Frontal cortex (tissue), 4 donors: Measurements from ENCODE around the gene MOB4. TPM values are rescaled to one million over a fixed set of nuclear protein-coding genes. Genes with fewer than 3 reads are reported as not detected.
A peak's percentile ranks its signal among the peaks of the same experiment; 100 is the strongest.
"Not testable (repeated sequence)": the region's sequence is repeated elsewhere in the genome, so short reads cannot be mapped to it uniquely, and the experiment has no call there.

Source experiments
- DNase-seq, 2 donors: peaks; one replicate each; pipeline ENCODE4 v3.0.0; 2012; ENCODE audit warnings: low spot score in 2 of 2
- FAIRE-seq: peaks from 2 replicates; lab custom pipeline; 2012; peaks lifted over from hg19 to GRCh38; lab: Jason Lieb, UNC
- total RNA-seq: library from RNA; depleted of rRNA; stranded (reverse); fragments of >200 nt; gene quantifications from one replicate; pipeline ENCODE4 v1.2.3, GENCODE V29; 2014
- donor health status: control.
- donor health status: control.
- donor health status: control.

The MOB4 gene
- 88.9 TPM for total RNA-seq

DNA sequence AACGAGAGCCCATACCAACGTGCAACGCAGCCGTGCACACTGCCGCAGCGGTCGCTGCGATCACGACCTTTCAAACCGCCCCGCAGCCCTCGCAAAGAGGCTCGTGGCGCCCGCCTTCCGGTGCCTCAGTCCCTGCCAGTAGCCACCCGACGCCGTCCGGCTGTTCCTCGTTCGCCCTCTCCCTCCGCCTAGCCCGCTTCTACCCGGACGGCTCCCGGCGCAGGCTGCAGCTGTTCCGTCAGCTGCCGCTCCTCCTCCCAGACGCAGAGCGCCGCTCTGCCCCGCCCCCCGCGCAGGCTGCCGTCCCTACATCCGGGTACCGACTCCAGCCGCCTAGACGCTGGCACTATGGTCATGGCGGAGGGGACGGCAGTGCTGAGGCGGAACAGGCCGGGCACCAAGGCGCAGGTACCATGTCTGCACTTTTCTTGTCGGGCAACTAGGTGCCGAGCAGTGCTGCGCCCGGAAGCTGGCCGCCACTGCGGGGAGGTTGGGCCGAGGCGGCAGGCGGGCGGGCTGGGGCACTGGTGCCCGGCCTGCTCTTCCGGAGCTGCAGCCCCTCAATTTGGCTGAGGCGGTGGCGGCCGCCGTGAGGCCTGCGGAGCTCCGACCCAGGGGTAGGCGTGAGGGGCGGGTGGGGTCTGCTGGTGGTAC, at the start of gene MOB4:
MOB4 (plus strand) TSS at position 328 of the 654 bp plus-strand sequence; CDS start at position 349, 21 bp downstream.
- FAIRE-seq (no peak), DNase-seq (peak; percentile 93 to 94)

DNA sequence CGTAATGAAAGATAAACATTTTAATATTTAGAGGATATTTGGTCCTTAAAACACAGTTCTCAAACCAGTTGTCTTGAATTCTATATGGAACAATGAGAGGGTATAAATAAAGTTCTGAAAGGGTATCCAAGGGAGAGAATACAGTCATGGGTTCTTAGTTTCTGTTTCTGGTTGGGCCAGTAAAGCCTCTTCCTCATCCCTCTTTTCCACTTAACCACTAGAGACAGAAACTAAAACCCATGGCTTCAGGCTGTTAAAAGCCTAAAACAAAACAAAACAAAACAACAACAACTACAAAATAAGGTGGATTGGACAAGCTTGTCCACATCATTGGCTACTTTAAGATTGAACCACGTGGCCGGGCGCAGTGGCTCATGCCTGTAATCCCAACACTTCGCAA, 43.7 kb upstream of the MOB4 start:
- FAIRE-seq (no peak), DNase-seq (no peak)

DNA sequence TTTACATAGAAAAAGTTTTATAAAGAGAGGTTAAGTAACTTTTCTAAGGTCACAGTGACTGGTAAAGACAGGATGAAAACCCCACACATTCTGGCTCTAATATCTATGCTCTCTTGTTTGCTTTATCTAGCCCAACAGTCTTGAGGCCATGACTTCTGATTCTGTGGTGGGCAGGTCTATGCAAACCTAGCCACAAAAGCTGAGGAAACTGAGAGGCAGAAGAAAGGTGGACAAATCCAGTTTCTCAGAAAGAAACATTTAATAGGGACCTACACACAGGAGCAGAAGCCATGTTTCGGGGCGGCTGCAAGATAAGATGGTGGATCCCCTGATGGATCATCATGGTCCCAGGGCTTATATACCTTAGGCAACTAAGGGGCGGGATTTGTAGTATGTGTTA, 38.1 kb upstream of the MOB4 start:
- DNase-seq (no peak), FAIRE-seq (no peak)

DNA sequence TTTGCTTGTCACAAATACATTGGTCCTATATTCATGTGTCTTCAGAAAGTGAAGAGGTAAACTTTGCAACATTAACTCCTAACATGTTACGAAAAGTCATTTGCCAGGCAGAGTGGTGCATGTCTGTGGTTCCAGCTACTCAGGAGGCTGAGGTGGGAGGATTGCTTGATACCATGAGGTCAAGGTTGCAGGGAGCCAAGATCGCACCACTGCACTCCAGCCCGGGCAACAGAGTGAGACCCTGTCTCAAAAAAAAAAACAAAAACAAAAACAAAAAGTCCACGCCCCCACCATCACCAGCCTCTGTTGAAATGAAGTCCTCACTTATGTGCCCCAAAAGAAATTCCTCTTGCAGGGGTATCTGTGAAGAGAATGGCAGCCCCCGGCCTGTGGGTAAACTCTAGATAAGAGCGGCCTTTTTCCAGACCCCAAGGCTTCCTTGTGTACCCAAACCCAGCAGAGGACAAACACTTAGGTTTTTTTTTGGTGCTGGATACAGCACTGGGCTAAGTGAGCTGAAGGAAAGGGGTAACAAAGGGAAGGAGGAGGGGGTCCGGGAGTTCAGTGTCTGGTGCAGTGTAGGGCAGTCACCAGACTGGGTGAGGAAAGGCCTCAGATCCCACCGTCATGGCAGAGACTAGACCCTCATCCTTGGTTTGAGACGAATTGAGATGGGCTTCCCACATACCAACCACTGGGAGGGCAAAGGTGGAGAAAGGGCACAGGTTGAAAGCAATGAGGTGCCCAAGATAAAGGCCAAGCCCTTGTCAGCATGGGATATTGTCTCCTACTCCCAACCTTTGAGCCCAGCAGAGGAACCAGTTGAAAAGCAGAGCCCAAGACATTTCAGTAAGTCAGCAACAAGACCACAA, 35.5 kb upstream of the MOB4 start:
- DNase-seq, result no peak
- no peak for FAIRE-seq

DNA sequence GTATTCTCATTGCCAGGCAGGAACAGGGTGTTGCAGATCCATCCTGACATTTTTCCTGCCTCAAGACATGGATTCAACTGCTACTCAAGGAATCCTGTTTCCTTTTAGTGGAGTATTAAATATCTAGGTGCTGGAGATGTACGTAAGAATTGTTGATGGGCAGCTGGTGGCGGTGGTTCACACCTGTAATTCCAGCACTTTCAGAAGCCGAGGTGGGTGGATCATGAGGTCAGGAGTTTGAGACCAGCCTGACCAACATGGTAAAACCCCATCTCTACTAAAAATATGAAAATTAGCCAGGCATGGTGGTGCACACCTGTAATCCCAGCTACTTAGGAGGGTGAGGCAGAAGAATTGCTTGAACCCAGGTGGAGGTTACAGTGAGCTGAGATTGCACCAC, 31.6 kb upstream of the MOB4 start:
- not testable (repeated sequence) for FAIRE-seq, DNase-seq

DNA sequence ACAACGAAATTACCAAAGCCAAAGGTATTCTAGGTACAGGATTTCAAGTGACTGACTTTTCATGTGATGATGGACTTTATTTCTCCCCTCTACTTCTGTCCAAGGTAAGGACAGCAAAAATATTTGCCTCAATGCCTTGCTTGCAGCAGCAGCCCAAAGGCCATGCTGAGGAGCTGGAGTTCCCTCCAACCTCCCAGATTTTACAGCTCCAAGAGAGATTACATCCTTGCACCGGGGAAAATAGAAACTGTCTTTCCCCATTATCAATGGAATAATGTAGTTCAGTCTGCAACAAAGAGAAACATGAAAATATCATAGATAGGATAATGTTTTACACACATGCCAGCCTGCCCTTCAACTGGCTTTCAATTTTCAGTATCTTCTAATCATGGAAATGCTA, 29.7 kb upstream of the MOB4 start:
- DNase-seq (no peak), FAIRE-seq (no peak)

DNA sequence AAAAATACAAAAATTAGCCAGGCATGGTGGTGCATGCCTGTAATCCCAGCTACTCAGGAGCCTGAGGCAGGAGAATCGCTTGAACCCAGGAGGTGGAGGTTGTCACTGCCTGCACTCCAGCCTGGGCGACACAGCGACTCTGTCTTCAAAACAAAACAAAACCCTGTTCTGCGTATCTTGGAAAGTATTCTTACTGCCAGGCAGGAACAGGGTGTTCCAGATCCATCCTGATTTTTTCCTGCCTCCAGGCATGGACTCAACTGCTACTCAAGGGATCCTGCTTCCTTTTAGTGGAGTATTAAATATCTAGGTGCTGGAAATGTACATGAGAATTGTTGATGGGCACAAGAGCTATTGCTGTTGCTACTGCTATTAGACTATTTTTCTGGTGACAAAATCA, 28.5 kb upstream of the MOB4 start:
- FAIRE-seq (no peak), DNase-seq (no peak)

DNA sequence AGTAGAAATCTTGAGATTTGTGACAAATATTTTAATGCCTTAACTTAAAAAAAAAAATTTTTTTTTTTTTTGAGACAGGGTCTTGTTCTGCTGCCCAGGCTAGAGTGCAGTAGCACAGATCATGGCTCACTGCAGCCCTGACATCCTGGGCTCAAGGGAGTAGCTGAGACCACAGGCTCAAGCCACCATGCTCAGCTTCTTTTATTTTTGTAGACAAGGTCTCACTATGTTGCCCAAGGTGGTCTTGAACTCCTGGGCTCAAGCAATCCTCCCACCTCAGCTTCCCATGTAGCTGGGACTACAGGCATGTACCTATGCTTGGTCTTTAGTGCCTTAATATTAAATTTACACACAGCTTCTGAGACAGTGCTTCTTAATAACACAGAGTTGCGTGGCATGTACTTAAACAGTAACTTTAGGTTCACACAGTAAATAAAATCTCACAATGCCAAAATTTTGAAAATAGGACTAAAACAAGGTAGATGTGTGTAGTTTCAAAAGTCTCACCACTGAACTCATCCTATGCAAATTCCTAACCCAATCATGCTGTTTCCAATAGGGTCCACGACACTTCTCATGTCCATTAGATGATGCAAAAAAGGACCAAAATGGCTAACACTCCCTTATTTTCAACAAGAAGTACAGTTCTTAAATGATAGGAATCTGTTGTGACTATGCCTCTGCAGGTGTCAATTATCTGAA, 20.3 kb upstream of the MOB4 start:
- no peak for DNase-seq
- no peak for FAIRE-seq

DNA sequence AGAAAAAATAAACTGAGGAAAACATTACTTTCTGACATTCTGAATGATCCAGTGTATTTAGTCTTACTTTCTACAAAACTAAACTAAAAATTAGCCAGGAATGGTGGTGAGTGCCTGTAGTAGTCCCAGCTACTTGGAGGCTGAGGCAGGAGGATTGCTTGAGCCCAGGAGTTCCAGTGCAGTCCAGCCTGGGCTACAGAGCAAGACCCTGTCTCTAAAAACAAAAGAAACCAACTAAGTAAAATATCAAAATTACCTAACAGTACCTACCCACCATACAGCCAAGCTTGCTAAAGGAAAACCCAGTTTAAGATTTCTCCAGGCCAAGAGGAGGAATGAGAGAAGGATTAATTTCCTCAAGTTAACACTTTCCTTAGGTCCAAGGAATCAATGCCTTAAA, 19.2 kb upstream of the MOB4 start:
- FAIRE-seq (no peak), DNase-seq (no peak)

DNA sequence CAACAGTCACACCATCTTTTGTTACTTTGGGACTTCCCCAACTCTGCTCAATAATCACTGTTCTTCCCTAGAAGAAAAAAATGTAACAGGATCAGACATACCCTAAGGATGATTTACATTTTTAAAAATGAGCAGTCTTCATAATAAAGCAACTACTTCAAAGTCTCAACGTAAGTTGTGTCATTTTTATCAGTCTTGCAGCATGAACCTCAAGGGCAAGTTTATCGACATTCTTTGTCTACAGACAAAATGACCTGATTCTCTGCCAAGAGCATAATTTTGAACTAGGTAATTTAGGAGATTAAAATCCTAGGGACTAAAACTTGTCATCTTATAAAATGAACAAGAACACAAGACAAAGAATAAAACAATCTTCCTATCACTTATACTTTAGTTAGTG, 18.5 kb upstream of the MOB4 start:
- DNase-seq (no peak), FAIRE-seq (no peak)

DNA sequence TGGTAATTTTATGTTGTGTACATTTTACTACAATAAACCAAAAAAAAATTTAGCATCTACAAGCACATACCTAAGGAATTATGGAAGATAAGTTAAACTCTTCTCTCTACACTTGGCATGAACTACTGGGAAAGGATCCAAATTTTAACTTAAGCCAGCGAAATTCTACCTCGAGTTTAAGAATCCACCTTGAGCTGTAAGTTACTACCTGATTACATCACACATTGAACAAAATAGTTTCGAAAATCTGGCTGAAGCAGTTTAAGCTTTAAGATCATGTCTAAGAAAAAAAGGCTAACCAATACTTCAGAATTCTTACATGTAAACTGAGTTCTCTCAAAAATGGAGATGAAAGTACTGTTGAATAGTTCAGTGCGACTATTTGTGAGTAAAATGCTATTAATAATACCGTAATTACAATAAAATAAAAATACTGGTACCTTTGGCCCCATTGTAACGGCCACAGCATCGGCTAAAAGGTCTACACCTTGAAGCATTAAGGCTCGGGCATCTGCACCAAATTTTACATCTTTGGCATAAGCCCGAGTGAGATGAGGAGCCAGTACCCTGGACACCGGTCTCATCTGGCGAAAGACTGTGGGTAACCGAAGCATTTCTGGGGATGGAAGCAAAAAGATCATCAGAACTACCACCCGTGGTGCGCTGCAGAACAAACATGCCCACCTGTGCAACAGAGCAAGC, 17.5 kb upstream of the MOB4 start:
- DNase-seq (no peak), FAIRE-seq (no peak)

DNA sequence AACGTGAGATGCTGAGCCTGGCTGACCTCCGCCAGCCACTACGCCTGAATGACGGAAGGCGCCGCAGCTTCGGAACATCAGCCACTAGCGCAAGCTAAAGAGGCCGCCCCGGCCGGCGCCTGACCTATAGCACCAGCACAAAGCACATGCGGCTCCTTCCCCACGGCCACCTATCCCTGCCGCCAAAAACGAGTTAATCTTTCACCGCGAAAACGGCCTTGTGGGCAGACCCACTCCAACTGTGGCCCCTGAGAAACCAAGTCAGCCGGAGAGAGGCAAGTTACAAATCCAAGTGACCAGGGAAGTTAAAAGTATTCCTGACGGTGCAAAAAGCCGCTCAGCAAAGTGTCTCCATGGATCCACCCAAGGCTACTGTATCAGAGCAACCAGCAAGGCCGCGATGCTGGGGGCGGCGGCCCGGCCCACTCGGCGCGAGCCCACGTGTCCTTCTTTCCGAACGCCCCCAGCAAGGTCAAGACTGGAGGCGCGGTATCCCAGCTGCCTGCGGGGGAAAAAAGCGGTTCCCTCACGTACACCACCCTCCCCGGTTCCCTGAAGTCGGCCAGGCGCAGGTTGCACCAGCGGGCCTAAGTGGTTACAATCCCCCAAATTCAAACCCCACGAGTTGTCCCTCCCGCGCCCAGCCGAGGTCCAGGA, 16.8 kb upstream of the MOB4 start:
- DNase-seq (peak; percentile 26 to 45), FAIRE-seq (no peak)

DNA sequence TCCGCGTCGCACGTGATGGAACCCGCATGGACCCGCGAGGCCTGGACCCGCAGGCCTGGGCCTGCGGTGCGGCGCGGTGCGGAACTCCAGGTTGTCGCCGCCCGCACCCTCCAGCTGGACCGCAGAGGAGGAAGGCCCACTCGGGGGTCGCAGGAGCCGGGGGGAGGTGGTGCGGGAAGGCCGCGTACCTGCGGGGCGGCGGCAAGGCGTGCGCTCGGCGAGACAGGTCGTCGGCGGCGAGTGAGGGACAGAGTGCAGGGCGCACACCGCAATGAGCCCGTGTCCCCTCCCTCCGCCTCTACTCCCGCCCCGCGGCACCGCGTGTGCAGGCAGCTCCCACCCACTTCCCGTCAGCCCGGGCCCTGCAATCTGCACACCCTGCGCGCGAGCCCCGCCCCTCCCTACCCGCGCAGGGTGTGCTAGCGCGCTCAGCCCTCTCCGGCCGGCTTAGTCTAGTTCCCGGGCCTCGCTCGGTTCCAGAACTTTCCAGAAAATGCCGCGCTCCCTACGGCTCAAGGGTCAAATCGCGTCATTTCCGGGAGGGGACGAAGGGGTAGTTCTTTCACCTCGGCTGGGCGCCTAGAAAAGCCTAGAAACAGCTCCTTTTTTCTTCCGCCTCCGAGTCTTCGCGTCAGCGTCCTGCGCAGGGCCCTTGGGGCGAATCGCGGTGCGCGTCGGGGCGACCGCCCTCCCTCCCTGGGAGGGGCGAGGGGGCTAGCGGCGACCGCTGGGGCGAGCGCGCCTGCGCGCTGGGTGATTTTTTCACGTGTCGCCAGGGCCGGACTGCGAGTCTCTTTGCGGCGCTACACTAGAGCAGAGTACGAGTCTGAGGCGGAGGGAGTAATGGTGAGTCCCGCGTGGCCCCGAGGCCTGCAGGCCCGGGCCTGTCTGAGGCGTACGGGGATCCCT, 16.0 kb upstream of the MOB4 start, which contains the start of the genes HSPD1 and HSPE1:
HSPD1 (minus strand) TSS at position 247 of the 909 bp plus-strand sequence. CDS start 992 bp downstream, outside the sequence.
HSPE1 (plus strand) TSS at position 786 of the 909 bp plus-strand sequence; CDS start at position 844, 58 bp downstream.
- peak; percentile 95 to 97 for DNase-seq
- FAIRE-seq, result peak; percentile 39

DNA sequence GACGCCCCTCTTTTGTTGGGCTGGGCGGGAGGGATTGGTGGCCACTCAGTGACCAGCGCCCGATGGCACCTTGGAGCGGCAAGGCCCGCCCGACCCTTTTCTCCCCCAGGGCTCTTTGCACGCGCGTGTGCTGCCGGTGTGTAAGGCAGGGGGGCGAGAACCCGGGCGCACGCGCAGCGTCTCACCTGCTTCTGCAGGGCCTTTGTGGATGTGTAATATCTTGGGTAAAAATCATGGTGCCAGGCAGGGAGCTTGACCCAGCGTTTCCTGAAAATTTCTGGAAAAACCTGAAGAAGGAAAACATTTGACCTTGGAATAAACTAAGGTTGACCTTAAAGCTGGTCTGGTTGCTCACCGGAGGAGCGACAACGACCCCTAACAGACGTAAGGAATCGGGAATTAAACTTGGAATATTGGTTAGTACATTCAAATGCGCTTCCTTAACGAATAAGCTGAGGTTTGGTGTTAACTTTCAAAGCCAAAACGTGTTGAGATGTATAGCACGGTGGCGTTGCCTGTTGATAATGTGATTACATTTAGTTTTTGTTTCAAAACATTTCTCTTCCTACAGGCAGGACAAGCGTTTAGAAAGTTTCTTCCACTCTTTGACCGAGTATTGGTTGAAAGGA, 15.2 kb upstream of the MOB4 start:
- no peak for FAIRE-seq
- DNase-seq, result peak in 1 of 2 donors; percentile 10

DNA sequence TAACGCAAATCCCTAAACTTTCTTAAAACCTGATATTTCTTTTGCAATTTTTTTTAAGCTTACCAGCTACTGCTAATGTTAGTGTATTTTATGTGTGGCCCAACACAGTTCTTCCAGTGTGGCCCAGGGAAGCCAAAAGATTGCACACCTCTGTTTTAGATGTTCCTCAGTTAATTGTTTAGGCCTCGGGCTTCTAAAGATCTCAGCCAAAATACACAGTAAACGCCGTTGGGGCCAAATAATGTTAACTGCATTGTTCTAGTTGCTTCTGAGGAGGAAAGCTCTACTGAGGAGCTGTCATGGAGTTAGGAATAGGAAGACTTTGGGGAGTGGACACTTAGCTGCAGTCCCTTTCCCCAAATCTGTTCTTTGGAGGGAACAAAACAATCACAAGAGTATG, 13.7 kb upstream of the MOB4 start:
- no peak for DNase-seq
- FAIRE-seq, result no peak

DNA sequence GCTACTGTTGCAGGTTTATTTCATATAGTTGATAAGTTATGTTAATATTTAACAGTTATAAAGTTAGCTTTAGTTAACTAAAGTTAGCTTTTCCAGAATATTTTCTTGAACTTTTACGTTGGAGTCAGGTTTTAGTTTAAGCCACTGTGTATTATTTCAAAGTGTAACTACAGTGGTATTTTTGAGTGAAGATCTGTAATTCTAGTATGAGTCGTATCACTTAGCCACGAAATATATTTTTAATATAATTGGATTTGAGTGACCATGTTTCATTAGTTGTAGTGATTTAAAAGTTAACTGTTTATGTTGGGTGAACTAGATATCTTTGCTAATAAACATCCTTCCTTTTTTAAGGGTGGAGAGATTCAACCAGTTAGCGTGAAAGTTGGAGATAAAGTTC, 13.2 kb upstream of the MOB4 start:
- FAIRE-seq (no peak), DNase-seq (no peak)

DNA sequence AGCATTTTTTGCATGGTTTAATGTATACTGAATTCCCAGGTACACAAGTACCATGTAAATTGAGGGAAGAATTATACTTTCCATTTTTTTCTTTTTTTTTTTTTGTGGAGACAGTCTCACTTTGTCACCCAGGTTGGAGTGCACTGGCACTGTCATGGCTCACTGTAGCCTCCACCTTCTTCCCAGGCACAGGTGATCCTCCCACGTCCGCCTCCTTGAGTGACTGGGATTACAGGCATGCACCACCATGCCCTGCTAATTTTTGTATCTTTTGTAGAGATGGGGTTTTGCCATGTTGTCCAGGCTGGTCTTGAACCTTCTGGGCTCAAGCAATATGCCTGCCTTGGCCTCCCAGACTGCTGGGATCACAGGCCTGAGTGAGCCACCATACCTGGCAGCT, 11.9 kb upstream of the MOB4 start:
- DNase-seq (no peak), FAIRE-seq (no peak)

DNA sequence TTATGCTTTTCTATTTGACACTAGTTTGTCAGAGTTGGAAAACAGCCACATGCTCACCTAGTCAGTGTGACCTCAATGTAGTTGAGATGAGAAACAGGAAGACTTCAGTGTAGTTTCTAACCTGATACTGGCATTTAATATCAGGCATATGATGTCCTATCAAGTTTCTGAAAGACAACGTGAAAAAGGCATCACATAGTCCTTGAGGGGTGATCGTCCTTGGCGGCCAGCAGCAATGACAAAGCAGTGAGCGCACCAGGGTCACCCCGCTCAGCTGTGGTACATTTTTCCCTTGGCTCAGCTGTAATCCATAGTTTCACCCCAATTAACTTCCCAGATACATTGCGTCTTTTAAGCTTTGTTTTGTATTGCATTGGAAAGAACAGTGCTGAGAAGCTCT, 11.4 kb upstream of the MOB4 start:
- FAIRE-seq (no peak), DNase-seq (no peak)
